Breast epithelium (tissue), 3 donors: ENCODE measurements around the gene PFDN2.

Experiments
- CTCF ChIP-seq, 3 donors: fragments of 450-650 bp; IDR thresholded peaks; one replicate each; pipeline ENCODE4 v1.5.1; 2016 to 2017; ENCODE audit warnings: antibody characterized with exemption in 3 of 3, mild to moderate bottlenecking in 3 of 3, moderate library complexity in 3 of 3
- POLR2AphosphoS5 ChIP-seq, 3 donors: sonication (generic); formaldehyde crosslinking; IDR thresholded peaks; one replicate each; pipeline ENCODE4 v1.6.1; 2017; ENCODE audit warnings: antibody characterized with exemption in 3 of 3

GRCh38 chr1:161130266-161130665, 12.4 kb upstream of the PFDN2 start:
- TF ChIP-seq CTCF (IDR thresholded peaks at IDR 0.05) (no peak), POLR2AphosphoS5 (IDR thresholded peaks at IDR 0.05) (no peak)
